HEK293T (cell line): Measurements from ENCODE around the gene STN1.

ENCODE experiments used
- BHLHE40 ChIP-seq: fragments of 450-650 bp; IDR thresholded peaks from 2 replicates; pipeline ENCODE4 v1.6.1; 2016; ENCODE audit warnings: mild to moderate bottlenecking, moderate library complexity, borderline replicate concordance
- FOXK2 ChIP-seq: fragments of 450-650 bp; IDR thresholded peaks from 2 replicates; pipeline ENCODE4 v1.6.1; 2016; ENCODE audit warnings: mild to moderate bottlenecking
- FOXM1 ChIP-seq: fragments of 450-650 bp; IDR thresholded peaks from 2 replicates; pipeline ENCODE4 v1.6.1; 2017; ENCODE audit warnings: mild to moderate bottlenecking, borderline replicate concordance
- HDGF ChIP-seq: fragments of 450-650 bp; IDR thresholded peaks from 2 replicates; pipeline ENCODE4 v1.6.1; 2017; ENCODE audit warnings: antibody characterized with exemption, borderline replicate concordance
- L3MBTL2 ChIP-seq: fragments of 450-650 bp; conservative IDR thresholded peaks from 2 replicates; pipeline ENCODE4 v1.6.1; 2016; ENCODE audit warnings: mild to moderate bottlenecking
- LEF1 ChIP-seq: fragments of 450-650 bp; IDR thresholded peaks from 2 replicates; pipeline ENCODE4 v1.6.1; 2017; ENCODE audit warnings: mild to moderate bottlenecking, borderline replicate concordance
- SP1 ChIP-seq: fragments of 450-650 bp; IDR thresholded peaks from 2 replicates; pipeline ENCODE4 v1.6.1; 2017
- SUZ12 ChIP-seq: fragments of 450-650 bp; IDR thresholded peaks from 2 replicates; pipeline ENCODE4 v1.6.1; 2016; ENCODE audit warnings: mild to moderate bottlenecking

DNA sequence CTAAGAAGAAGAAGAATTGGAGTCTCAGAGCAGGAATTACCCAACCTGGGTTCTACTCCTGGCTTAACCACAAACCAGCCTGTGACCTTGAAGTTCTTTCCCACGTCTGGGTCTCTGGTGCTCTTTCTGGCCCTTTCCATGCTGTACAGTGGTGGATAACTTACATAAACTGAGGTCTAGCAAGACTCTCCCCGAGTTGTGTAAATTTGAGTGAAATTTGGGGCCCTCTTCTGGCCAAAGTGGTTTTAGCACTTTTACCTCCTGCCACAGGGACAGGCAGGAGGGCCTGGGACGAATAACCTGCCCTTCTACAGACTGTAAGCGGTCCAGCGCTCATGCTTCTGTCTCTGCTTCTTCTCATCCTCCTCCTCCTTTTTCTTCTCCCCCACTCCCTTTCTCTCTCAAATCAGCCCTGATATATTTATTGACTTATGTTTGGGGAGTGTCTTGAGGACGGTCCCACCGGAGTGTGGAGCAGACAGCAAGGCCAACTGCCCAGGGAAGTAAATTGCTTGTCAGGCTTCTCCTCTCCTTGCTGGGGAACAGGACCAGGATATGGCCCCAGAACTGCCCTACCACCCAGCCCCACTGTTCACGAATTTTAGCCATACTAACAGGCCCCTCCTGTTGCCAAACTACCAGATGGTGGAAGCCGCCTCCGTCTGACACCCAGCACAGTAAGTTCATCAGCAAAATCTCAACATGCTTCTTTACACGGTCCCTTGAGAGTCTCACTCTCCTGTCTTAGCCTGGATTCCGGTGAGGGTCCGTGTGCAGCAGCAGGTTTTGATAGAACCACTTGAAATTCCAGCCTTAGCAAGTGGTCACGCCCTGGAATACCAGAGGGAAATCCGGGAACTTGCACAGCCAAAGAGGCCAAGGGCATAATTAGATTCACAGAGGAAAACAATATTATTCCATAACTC is 58.6 kb downstream of the STN1 start:
- TF ChIP-seq SP1: no peak
- no peak for TF ChIP-seq SUZ12
- no peak for TF ChIP-seq FOXM1
- TF ChIP-seq BHLHE40: no peak
- no peak for TF ChIP-seq FOXK2
- TF ChIP-seq LEF1: no peak
- TF ChIP-seq HDGF: no peak
- no peak for TF ChIP-seq L3MBTL2
